Karpas-422 (cell line): ENCODE results near the gene OR8B12. TPM values are rescaled to one million over a fixed set of nuclear protein-coding genes. Genes with fewer than 3 reads are reported as not detected.

Experiments used
- DNase-seq: peaks from one replicate; pipeline ENCODE4 v3.0.0-alpha.2; 2015
- H2AFZ ChIP-seq: fragments of 200-600 bp; sonication (generic); 2 replicates; pipeline ENCODE4 v1.6.1; 2014; ENCODE audit warnings: antibody characterized with exemption, low read length, mixed read lengths
- H3K27ac ChIP-seq: fragments of 200-600 bp; sonication (generic); 2 replicates; pipeline ENCODE4 v1.5.1; 2014; ENCODE audit warnings: mild to moderate bottlenecking, low read length, moderate library complexity
- H3K27me3 ChIP-seq: fragments of 200-600 bp; sonication (generic); 2 replicates; pipeline ENCODE4 v1.6.1; 2014; ENCODE audit warnings: low read length, mixed read lengths
- H3K36me3 ChIP-seq: fragments of 200-600 bp; sonication (generic); 2 replicates; pipeline ENCODE4 v1.6.1; 2014; ENCODE audit warnings: low read length, mixed read lengths; ENCODE audit not compliant: insufficient read depth
- H3K4me1 ChIP-seq: fragments of 200-600 bp; sonication (generic); 2 replicates; pipeline ENCODE4 v1.6.1; 2014; ENCODE audit warnings: mild to moderate bottlenecking, low read length, mixed read lengths
- H3K4me2 ChIP-seq: fragments of 200-600 bp; sonication (generic); 2 replicates; pipeline ENCODE4 v1.6.1; 2014; ENCODE audit warnings: low read length, low read depth, mild to moderate bottlenecking; ENCODE audit not compliant: poor library complexity, severe bottlenecking
- H3K4me3 ChIP-seq: fragments of 200-600 bp; sonication (generic); 2 replicates; pipeline ENCODE4 v1.5.1; 2014; ENCODE audit warnings: mild to moderate bottlenecking, antibody characterized with exemption, low read length, mixed read lengths
- H3K79me2 ChIP-seq: fragments of 200-600 bp; sonication (generic); 2 replicates; pipeline ENCODE4 v1.6.1; 2014; ENCODE audit warnings: mild to moderate bottlenecking, low read length, mixed read lengths
- H3K9ac ChIP-seq: fragments of 200-600 bp; sonication (generic); 2 replicates; pipeline ENCODE4 v1.6.0; 2014; ENCODE audit warnings: low read length
- H3K9me2 ChIP-seq: fragments of 200-600 bp; sonication (generic), shearing (Covaris generic); replicated peaks from 2 replicates; pipeline ENCODE4 v1.6.0; 2014; ENCODE audit warnings: mild to moderate bottlenecking, low read length, moderate library complexity; ENCODE audit not compliant: insufficient read depth
- H3K9me3 ChIP-seq: fragments of 300-700, 200-600 bp; sonication (generic); 2 replicates; pipeline ENCODE4 v1.6.1; 2014; ENCODE audit warnings: low read length, mixed read lengths
- H4K20me1 ChIP-seq: fragments of 200-600 bp; sonication (generic); 2 replicates; pipeline ENCODE4 v1.6.1; 2014; ENCODE audit warnings: mild to moderate bottlenecking, antibody characterized with exemption, low read length, low read depth; ENCODE audit not compliant: insufficient read depth
- total RNA-seq: library from RNA; depleted of rRNA; stranded (reverse); fragments of >200 nt; shearing (Covaris generic); gene quantifications from 2 replicates; pipeline ENCODE4 v1.2.3, GENCODE V29; 2014; ENCODE audit warnings: low replicate concordance

OR8B12 gene
- total RNA-seq, 1 experiment from 2014 or later: not detected

- no peak overlapping the region for H3K27ac ChIP-seq
- DNase-seq: no peak
- H4K20me1 ChIP-seq: no peaks in the 10 kb centered on the region
- no peaks in the 10 kb centered on the region for H3K36me3 ChIP-seq
- H2AFZ ChIP-seq: no peak overlapping the region
- H3K9me2 ChIP-seq: no peaks in the 10 kb centered on the region
- no peaks in the 10 kb centered on the region for H3K27me3 ChIP-seq
- H3K9me3 ChIP-seq: no peaks in the 10 kb centered on the region
- H3K4me1 ChIP-seq: no peaks in the 10 kb centered on the region
- no peak overlapping the region for H3K4me2 ChIP-seq
- no peak overlapping the region for H3K9ac ChIP-seq
- no peak overlapping the region for H3K4me3 ChIP-seq
- H3K79me2 ChIP-seq: no peaks in the 10 kb centered on the region
These were observed 35.3 kb upstream of the OR8B12 start for GRCh38 chr11:124578761-124579160.

- no peak overlapping the region for H3K9ac ChIP-seq
- no peak for DNase-seq
- H3K27ac ChIP-seq: no peak overlapping the region
- no peak overlapping the region for H2AFZ ChIP-seq
- no peaks in the 10 kb centered on the region for H3K4me1 ChIP-seq
- no peak overlapping the region for H3K4me3 ChIP-seq
- no peaks in the 10 kb centered on the region for H3K27me3 ChIP-seq
- no peaks in the 10 kb centered on the region for H3K9me2 ChIP-seq
- H3K36me3 ChIP-seq: no peaks in the 10 kb centered on the region
- no peaks in the 10 kb centered on the region for H3K9me3 ChIP-seq
- no peaks in the 10 kb centered on the region for H3K79me2 ChIP-seq
- no peak overlapping the region for H3K4me2 ChIP-seq
- no peaks in the 10 kb centered on the region for H4K20me1 ChIP-seq
These were observed 34.4 kb upstream of the OR8B12 start for GRCh38 chr11:124577716-124578427.

GRCh38 chr11:124570160-124570559 is 26.7 kb upstream of the OR8B12 start:
- Histone ChIP-seq H3K9ac (no peak overlapping the region), H3K9me2 (no peaks in the 10 kb centered on the region), H3K27me3 (no peaks in the 10 kb centered on the region), H2AFZ (no peak overlapping the region), H3K79me2 (no peaks in the 10 kb centered on the region), H3K4me3 (no peak overlapping the region), H3K9me3 (no peaks in the 10 kb centered on the region), H3K4me1 (no peaks in the 10 kb centered on the region), H3K27ac (no peak overlapping the region), H4K20me1 (no peaks in the 10 kb centered on the region), H3K4me2 (no peak overlapping the region), H3K36me3 (no peaks in the 10 kb centered on the region)
- DNase-seq: no peak

GRCh38 chr11:124569697-124570096 is 26.2 kb upstream of the OR8B12 start, which contains the start of gene OR8A1:
Gene OR8A1, plus strand, starts transcription at chr11:124569997. Its CDS starts 123 bp downstream, at chr11:124570120.
- no peak within 1 kb of the TSS for H3K27ac ChIP-seq
- H3K4me3 ChIP-seq: no peak within 1 kb of the TSS
- H3K27me3 ChIP-seq: no peaks in the 10 kb centered on the region
- no peak within 1 kb of the TSS for H3K4me2 ChIP-seq
- H3K9me3 ChIP-seq: no peaks in the 10 kb centered on the region
- no peaks in the 10 kb centered on the region for H4K20me1 ChIP-seq
- no peak within 1 kb of the TSS for H3K9ac ChIP-seq
- H2AFZ ChIP-seq: no peak within 1 kb of the TSS
- H3K79me2 ChIP-seq: no peaks in the 10 kb centered on the region
- DNase-seq: no peak
- H3K9me2 ChIP-seq: no peaks in the 10 kb centered on the region
- no peaks in the 10 kb centered on the region for H3K4me1 ChIP-seq
- no peaks in the 10 kb centered on the region for H3K36me3 ChIP-seq

- Histone ChIP-seq H3K27me3 (no peaks in the 10 kb centered on the region), H4K20me1 (no peaks in the 10 kb centered on the region), H3K4me2 (no peak overlapping the region), H2AFZ (no peak overlapping the region), H3K27ac (no peak overlapping the region), H3K4me3 (no peak overlapping the region), H3K9ac (no peak overlapping the region), H3K36me3 (no peaks in the 10 kb centered on the region), H3K9me2 (no peaks in the 10 kb centered on the region), H3K9me3 (no peaks in the 10 kb centered on the region), H3K79me2 (no peaks in the 10 kb centered on the region), H3K4me1 (no peaks in the 10 kb centered on the region)
- DNase-seq: no peak
These were observed 13.4 kb upstream of the OR8B12 start for GRCh38 chr11:124556828-124557227.

GRCh38 chr11:124551987-124552386 is 8.5 kb upstream of the OR8B12 start:
- no peaks in the 10 kb centered on the region for H3K79me2 ChIP-seq
- no peaks in the 10 kb centered on the region for H3K9me3 ChIP-seq
- H3K4me1 ChIP-seq: no peaks in the 10 kb centered on the region
- no peaks in the 10 kb centered on the region for H3K36me3 ChIP-seq
- no peaks in the 10 kb centered on the region for H4K20me1 ChIP-seq
- DNase-seq: no peak
- no peak overlapping the region for H3K4me3 ChIP-seq
- no peaks in the 10 kb centered on the region for H3K9me2 ChIP-seq
- no peak overlapping the region for H2AFZ ChIP-seq
- H3K9ac ChIP-seq: no peak overlapping the region
- H3K4me2 ChIP-seq: no peak overlapping the region
- H3K27ac ChIP-seq: no peak overlapping the region
- no peaks in the 10 kb centered on the region for H3K27me3 ChIP-seq

GRCh38 chr11:124551189-124551588 is 7.7 kb upstream of the OR8B12 start:
- DNase-seq: no peak
- Histone ChIP-seq H3K27me3 (no peaks in the 10 kb centered on the region), H3K4me3 (no peak overlapping the region), H3K4me1 (no peaks in the 10 kb centered on the region), H3K79me2 (no peaks in the 10 kb centered on the region), H3K9me3 (no peaks in the 10 kb centered on the region), H4K20me1 (no peaks in the 10 kb centered on the region), H3K27ac (no peak overlapping the region), H3K4me2 (no peak overlapping the region), H3K9me2 (no peaks in the 10 kb centered on the region), H3K9ac (no peak overlapping the region), H2AFZ (no peak overlapping the region), H3K36me3 (no peaks in the 10 kb centered on the region)

- H2AFZ ChIP-seq: no peak overlapping the region
- H3K4me2 ChIP-seq: no peak overlapping the region
- H4K20me1 ChIP-seq: no peaks in the 10 kb centered on the region
- no peaks in the 10 kb centered on the region for H3K4me1 ChIP-seq
- H3K36me3 ChIP-seq: no peaks in the 10 kb centered on the region
- no peak for DNase-seq
- no peaks in the 10 kb centered on the region for H3K79me2 ChIP-seq
- no peak overlapping the region for H3K4me3 ChIP-seq
- no peak overlapping the region for H3K9ac ChIP-seq
- no peak overlapping the region for H3K27ac ChIP-seq
- no peaks in the 10 kb centered on the region for H3K27me3 ChIP-seq
- H3K9me2 ChIP-seq: no peaks in the 10 kb centered on the region
- no peaks in the 10 kb centered on the region for H3K9me3 ChIP-seq
These were observed 309 bp downstream of the OR8B12 start for GRCh38 chr11:124543145-124543544.
